Peyer's patch (tissue), 4 donors: ENCODE measurements around the gene CLEC20A. TPM values are rescaled to one million over a fixed set of nuclear protein-coding genes. Genes with fewer than 3 reads are reported as not detected.

Experiments
- DNase-seq, 3 donors: peaks; one replicate each; pipeline ENCODE4 v3.0.0-alpha.2; 2017 to 2019
- H3K27ac ChIP-seq, 4 donors: fragments of 200-600 bp; sonication (generic); one replicate each; pipeline ENCODE4 v1.5.1; 2016 to 2019
- H3K27me3 ChIP-seq, 2 donors: fragments of 200-600 bp; sonication (generic); one replicate each; pipeline ENCODE4 v1.5.1; 2019
- H3K36me3 ChIP-seq, 3 donors: fragments of 200-600 bp; sonication (generic); one replicate each; pipeline ENCODE4 v1.5.1; 2016 to 2019
- H3K4me1 ChIP-seq, 4 donors: fragments of 200-600 bp; sonication (generic); one replicate each; pipeline ENCODE4 v1.5.1; 2016 to 2019
- H3K4me3 ChIP-seq, 4 donors: fragments of 200-600 bp; sonication (generic); 1 replicate in 3 of 4; 2 replicates in 1 of 4; pipeline ENCODE4 v1.5.1; 2016 to 2019; ENCODE audit warnings: mild to moderate bottlenecking in 1 of 4
- H3K9me3 ChIP-seq, 4 donors: fragments of 200-600 bp; sonication (generic); one replicate each; pipeline ENCODE4 v1.5.1; 2016 to 2019; ENCODE audit warnings: mild to moderate bottlenecking in 1 of 4
- CTCF ChIP-seq, 6 experiments: fragments of 450-650 bp in 4 of 6; fragments of 200-600 bp in 2 of 6; sonication (generic) in 1 of 6; IDR thresholded peaks; one replicate each; pipeline ENCODE4 v1.5.1; 2017 to 2019; ENCODE audit warnings: antibody characterized with exemption in 6 of 6, mild to moderate bottlenecking in 3 of 6, moderate library complexity in 1 of 6
- POLR2A ChIP-seq, 2 donors: fragments of 450-650 bp; IDR thresholded peaks; one replicate each; pipeline ENCODE4 v1.5.1; 2017; ENCODE audit warnings: antibody characterized with exemption in 2 of 2, mild to moderate bottlenecking in 2 of 2, moderate library complexity in 2 of 2
- total RNA-seq, 4 donors: library from RNA; depleted of rRNA; stranded (reverse); fragments of >200 nt; gene quantifications; one replicate each; pipeline ENCODE4 v1.1.0, GENCODE V29; 2016

CLEC20A gene
- total RNA-seq, 4 donors from 2014 or later: not detected

- H3K36me3 ChIP-seq: no peaks in the 10 kb centered on the region
- no peak overlapping the region for H3K4me3 ChIP-seq
- H3K27ac ChIP-seq: peak overlapping the region in 1 of 4 donors; percentile 16
- H3K9me3 ChIP-seq: no peaks in the 10 kb centered on the region
- TF ChIP-seq POLR2A (IDR thresholded peaks at IDR 0.05): no peak
- peak; percentile 36 to 94 (median 90) for TF ChIP-seq CTCF (IDR thresholded peaks at IDR 0.05)
- no peaks in the 10 kb centered on the region for H3K27me3 ChIP-seq
- H3K4me1 ChIP-seq: peaks cover 0 to 17% (median 0%) of the 10 kb centered on the region in 4 donors
- DNase-seq: peak; percentile 83 to 95 (median 91)
These were observed 35.6 kb upstream of the CLEC20A start for GRCh38 chr1:178532392-178532791.

- DNase-seq: no peak
- Histone ChIP-seq H3K4me3 (no peak overlapping the region), H3K27ac (peak overlapping the region in 1 of 4 donors; percentile 16), H3K9me3 (no peaks in the 10 kb centered on the region), H3K27me3 (no peaks in the 10 kb centered on the region), H3K4me1 (peaks cover 0 to 13% (median 0%) of the 10 kb centered on the region in 4 donors), H3K36me3 (no peaks in the 10 kb centered on the region)
- TF ChIP-seq POLR2A (IDR thresholded peaks at IDR 0.05) (no peak), CTCF (IDR thresholded peaks at IDR 0.05) (no peak)
These were observed 35.1 kb upstream of the CLEC20A start for GRCh38 chr1:178531887-178532286.

- H3K36me3 ChIP-seq: no peaks in the 10 kb centered on the region
- no peaks in the 10 kb centered on the region for H3K9me3 ChIP-seq
- H3K4me1 ChIP-seq: peaks cover 0 to 13% (median 0%) of the 10 kb centered on the region in 4 donors
- no peaks in the 10 kb centered on the region for H3K27me3 ChIP-seq
- H3K27ac ChIP-seq: peak overlapping the region in 2 of 4 donors; percentile 60 to 73
- DNase-seq: no peak
- TF ChIP-seq POLR2A (IDR thresholded peaks at IDR 0.05): no peak
- TF ChIP-seq CTCF (IDR thresholded peaks at IDR 0.05): no peak
- H3K4me3 ChIP-seq: no peak overlapping the region
These were observed 33.7 kb upstream of the CLEC20A start for GRCh38 chr1:178530502-178530901.

GRCh38 chr1:178530037-178530402 is 33.3 kb upstream of the CLEC20A start:
- no peaks in the 10 kb centered on the region for H3K36me3 ChIP-seq
- H3K9me3 ChIP-seq: no peaks in the 10 kb centered on the region
- H3K4me1 ChIP-seq: peaks cover 0 to 13% (median 0%) of the 10 kb centered on the region in 4 donors
- DNase-seq: peak in 2 of 3 donors; percentile 71 to 81
- no peak overlapping the region for H3K4me3 ChIP-seq
- H3K27ac ChIP-seq: peak overlapping the region in 2 of 4 donors; percentile 60 to 73
- no peaks in the 10 kb centered on the region for H3K27me3 ChIP-seq
- TF ChIP-seq CTCF (IDR thresholded peaks at IDR 0.05): no peak
- TF ChIP-seq POLR2A (IDR thresholded peaks at IDR 0.05): peak in 1 of 2 donors; percentile 22

- H3K27ac ChIP-seq: peak overlapping the region in 2 of 4 donors; percentile 60 to 73
- peak in 2 of 3 donors; percentile 80 to 81 for DNase-seq
These were observed 32.7 kb upstream of the CLEC20A start for GRCh38 chr1:178529364-178530036.

More at GRCh38 chr1:178529364-178530036, 32.7 kb upstream of the CLEC20A start:
- Histone ChIP-seq H3K9me3 (no peaks in the 10 kb centered on the region), H3K36me3 (no peaks in the 10 kb centered on the region), H3K27me3 (no peaks in the 10 kb centered on the region), H3K4me1 (peaks cover 0 to 13% (median 0%) of the 10 kb centered on the region in 4 donors), H3K4me3 (no peak overlapping the region)
- TF ChIP-seq POLR2A (IDR thresholded peaks at IDR 0.05) (no peak), CTCF (IDR thresholded peaks at IDR 0.05) (peak in 3 of 6 experiments; percentile 14 to 33 (median 20))
